ENCODE measurements around the gene MID1. TPM values are rescaled to one million over a fixed set of nuclear protein-coding genes. Genes with fewer than 3 reads are reported as not detected.
"Not testable (repeated sequence)": the region's sequence is repeated elsewhere in the genome, so short reads cannot be mapped to it uniquely, and the experiment has no call there.

MID1 gene
- total RNA-seq, 1 donor from 2014 or later = 7.3 TPM

DNA sequence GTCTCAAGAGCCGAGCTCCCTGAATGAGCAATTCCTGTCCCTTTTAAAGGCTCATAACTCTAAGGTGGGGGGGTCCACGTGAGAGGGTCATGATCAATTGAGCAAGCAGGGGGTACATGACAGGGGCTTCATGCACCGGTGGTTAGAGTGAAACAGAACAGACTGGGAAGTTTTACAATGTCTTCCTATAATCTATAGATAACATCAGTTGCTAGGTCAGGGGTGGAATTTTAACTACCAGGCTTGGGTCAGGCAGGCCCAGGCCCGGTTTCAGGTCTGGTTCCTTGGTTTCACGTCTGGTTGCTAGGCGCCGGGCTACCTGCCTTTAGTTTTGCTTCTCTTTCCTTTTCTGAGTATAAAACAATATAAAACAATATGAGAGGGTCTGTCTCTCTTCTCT is 35.5 kb downstream of the MID1 start:
- intact Hi-C loops (cut with DNase I); DNase-seq; ATAC-seq (ENCODE audit: poor library complexity): not testable (repeated sequence)

DNA sequence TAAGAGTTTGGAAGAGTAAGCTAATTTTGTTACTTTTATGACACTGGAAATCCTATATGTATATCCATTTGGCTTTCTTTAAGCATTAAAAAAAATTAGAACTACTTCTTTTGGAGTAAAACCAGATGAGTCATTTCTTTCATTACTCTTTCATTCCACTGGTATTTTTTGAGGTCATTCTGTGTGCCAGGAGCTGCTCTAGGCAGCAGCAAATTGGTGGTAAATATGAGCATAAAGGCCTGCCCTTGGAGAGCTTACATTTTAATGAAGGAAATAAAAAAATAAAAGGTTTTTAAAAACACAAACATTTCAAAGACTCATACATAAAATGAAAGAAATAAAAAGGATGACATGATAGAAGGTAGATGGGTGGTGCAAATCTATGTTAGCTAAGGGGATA is 37.4 kb downstream of the MID1 start:
- no peak for DNase-seq
- no peak for ATAC-seq (ENCODE audit: poor library complexity)
- intact Hi-C loops (cut with DNase I) = no loop called here

DNA sequence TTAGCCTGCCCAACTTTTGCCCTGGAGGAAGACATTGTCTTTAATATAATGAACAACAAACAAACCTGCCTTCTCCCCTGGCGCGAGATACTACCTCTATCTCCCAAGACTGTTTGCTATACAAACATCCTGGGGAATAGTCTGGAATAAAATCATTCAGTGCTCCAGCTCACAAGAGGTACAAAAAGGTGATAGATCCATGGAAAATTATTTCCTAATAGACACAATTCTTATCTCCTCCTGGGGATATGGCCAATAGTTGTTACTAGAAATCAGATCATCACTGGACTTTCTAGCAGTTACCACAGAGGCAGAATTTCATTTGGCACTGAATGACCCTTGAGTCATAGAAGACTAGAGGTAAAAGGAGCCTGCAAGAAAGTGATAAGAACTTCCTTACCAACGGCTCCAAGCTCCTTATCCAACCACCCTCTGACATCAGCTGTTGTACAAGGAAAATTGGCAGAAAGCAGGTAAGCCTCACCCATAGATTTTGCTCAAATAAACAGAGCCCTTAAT is 38.1 kb downstream of the MID1 start:
- ATAC-seq (ENCODE audit: poor library complexity) (no peak), DNase-seq (no peak)
- intact Hi-C loops (cut with DNase I) = no loop called here

DNA sequence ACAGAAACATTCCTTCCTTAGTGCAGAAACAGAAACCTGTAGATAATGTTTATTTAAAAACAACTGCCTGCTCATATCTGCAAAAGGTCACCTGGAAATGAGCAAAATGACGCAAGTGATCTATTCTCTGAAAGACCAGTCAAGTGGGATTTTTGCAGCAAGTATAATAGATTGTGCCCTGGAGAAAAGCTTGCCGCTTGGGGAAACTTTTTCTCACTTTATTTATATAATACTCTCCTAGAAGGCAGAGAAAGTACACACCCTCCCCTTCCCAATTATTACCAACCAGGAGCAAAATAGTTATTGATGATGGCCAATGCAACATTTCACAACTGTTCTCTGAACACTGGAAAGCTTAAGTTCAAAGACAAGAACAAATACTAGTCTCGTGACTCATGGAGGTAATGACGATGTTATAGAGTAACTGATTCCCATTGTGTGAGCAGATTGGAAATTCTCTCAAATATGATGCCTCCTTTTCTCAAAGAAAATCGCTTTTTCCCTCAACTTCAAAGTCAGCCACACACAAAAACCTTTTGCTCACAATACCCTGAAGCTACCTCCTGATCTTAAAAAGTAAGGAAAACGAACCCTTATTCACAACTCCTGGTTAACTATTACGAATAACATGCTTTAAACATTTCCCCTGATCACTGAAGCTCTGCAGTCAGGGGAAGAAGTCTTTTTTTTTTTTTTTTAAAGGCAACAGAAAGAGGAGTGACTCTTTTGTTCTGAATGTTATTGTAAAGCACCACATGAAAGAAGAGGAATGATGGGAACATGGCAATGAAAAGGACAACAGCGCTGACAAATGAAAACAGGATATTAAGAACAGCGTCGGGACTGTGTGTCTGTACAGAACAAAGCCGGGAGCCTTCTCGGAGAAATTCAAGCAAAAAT is 41.0 kb downstream of the MID1 start:
- intact Hi-C loops (cut with DNase I) = no loop called here
- ATAC-seq (ENCODE audit: poor library complexity) = no peak
- no peak for DNase-seq

DNA sequence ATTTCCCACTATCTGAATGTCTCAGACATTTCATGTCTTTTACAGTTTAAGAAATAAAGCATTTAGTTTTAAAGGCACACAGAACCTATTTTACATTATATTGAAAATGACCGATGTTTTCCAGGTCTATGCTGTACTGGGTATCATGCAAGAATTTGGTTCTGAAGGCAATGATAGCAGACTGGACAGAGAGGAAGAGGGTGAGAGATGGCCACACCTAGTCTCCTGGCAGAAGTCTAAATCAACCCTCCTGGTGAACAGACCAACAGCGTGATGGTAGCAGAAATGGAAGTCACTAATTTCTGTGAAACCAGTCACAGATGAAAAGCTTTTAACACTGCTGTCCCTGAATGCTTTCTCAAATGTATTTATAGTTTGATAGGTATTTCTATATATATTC is 41.9 kb downstream of the MID1 start:
- intact Hi-C loops (cut with DNase I) = no loop called here
- no peak for ATAC-seq (ENCODE audit: poor library complexity)
- no peak for DNase-seq

DNA sequence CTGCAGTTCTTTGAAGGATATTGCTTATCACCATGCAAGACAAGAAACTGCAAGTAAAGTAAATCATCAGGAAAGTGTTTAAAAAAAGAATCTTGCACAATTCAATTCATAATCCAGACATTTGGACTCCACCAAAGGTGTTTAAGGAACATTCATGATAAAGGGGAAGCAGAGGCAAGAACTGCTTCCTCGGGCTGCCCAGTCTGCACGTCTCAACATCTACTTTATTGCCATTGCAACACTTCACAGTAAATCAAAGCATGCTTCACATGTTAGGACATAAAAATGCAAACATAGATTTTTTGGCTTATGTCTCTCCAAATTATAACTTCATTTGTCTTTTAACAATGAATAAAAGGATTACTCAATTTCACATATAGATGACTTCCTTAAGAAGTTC is 42.5 kb downstream of the MID1 start:
- DNase-seq (no peak), ATAC-seq (ENCODE audit: poor library complexity) (no peak)
- intact Hi-C loops (cut with DNase I) = no loop called here

DNA sequence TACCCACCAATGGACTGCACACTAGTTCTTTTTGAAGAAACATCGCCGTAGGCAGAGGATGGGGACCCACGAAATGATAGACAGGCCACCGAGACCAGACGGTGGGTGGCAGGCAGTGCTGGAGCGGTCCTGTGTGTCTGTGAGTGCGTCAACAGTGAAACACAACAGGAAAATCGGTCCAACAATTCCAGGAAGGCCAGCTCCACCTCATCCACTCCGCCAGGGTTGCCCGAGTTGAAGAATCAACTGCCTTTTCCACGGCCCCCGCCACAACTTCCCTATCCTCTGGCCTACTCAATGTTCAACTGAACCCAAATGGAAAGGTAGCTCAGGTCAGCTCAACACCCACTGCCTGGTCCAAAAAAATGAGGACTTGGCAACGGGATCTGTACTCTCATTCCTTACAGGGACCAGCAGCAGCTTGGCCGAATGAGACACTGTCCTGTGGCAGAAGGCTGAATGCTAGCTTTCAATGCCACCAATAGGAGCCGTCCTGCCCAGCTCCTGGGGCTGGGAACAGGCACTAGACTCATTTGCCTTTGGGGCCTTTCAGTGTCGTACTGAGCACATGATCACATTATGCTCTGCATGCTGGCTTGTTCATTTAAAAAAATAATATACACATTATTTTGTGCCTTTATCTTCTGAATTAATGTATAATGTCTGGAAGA is 43.5 kb downstream of the MID1 start:
- intact Hi-C loops (cut with DNase I) = no loop called here
- no peak for ATAC-seq (ENCODE audit: poor library complexity)
- no peak for DNase-seq

DNA sequence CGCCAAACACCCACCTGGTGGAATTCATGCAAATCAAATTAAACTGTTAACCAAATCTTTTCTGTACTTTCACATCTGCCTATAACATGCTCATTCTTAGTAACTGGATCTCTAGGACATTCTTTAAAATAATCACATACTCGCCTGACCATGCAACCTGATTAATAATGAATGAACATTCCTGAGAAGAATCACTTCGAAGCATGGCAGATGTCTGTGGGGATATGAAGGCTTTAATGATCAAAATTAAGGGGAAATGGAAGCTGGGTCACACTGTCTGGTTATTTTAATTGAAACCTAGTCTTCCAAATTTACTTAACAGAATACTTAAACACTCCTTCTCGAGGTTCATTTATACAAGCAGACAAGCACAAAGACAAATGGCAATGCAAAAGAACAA is 44.2 kb downstream of the MID1 start:
- intact Hi-C loops (cut with DNase I) = no loop called here
- no peak for ATAC-seq (ENCODE audit: poor library complexity)
- DNase-seq = no peak

DNA sequence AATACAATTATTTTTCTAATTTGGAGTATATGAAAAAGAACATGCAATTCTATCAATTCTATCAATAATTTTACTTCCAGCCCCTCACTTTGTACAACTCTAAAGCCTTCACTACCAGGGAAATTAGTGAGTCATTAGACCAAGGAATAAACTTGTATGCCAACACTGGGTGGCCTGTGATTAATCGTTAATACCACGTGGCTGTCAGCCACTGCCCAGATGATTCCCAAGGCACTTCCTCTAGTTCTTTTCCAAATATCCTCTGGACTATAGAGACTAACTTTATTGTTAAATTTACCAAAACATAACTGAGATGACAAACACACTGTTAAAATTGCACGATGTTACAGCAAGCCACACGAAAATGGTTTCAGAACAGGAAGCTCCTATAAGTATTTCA is 45.7 kb downstream of the MID1 start:
- DNase-seq (no peak), ATAC-seq (ENCODE audit: poor library complexity) (no peak)
- intact Hi-C loops (cut with DNase I) = no loop called here

DNA sequence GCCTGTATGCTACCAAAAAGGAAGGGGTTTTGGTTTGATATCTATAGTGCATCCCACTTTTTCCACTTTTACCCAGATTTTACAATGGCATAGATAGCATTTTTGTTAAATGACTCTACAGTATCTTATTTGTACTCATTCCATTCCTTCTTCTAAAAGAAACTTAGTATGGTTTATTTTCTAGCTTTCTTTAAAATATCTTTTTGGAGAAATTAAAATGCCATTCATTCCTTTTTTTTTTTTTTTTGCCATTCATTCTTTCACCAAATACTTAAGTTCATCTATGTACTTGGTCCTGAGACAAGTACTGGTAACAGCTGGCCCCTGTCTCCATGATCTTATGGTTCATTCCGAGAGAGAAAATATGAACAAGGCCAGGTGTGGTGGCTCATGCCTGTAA is 49.1 kb downstream of the MID1 start:
- DNase-seq (no peak), ATAC-seq (ENCODE audit: poor library complexity) (no peak)
- intact Hi-C loops (cut with DNase I) = no loop called here

DNA sequence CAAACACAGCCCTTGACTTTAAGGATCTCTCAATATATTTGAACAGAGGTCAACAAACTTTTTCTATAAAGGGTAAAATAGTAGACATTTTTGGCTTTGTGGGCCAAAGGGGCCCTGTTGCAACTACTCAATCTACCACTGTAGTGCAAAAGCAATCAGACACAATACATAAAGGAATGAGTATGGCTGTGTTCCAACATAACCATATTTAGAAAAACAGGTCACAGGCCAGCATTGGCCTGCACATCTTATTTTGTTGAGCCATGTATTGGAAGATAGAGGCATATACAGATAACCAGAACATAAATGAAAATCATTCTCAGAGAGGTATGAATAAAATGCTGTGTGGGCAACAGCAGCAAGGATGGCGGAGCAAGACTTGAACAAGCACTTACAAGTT is 49.8 kb downstream of the MID1 start:
- no peak for ATAC-seq (ENCODE audit: poor library complexity)
- intact Hi-C loops (cut with DNase I) = no loop called here
- DNase-seq = no peak

DNA sequence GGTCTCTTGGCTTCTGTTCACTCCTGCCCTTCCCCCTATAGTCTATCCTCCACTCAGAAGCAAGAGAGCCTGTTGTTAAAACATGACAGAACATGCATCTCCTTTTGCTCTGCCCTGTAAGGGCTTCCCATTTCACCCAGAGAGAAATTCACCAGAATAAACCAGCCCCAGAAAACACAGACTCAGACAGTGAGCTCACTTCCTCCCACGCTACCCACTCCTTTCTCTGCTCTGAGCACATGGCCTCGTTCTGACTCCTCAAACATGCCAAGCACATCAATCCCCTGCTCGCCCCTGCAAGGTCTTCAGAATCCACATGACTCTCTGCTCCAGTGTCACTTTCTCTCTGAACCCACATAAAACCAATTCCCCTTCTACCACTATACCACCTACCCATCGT is 50.4 kb downstream of the MID1 start:
- intact Hi-C loops (cut with DNase I) = no loop called here
- ATAC-seq (ENCODE audit: poor library complexity) = no peak
- no peak for DNase-seq

DNA sequence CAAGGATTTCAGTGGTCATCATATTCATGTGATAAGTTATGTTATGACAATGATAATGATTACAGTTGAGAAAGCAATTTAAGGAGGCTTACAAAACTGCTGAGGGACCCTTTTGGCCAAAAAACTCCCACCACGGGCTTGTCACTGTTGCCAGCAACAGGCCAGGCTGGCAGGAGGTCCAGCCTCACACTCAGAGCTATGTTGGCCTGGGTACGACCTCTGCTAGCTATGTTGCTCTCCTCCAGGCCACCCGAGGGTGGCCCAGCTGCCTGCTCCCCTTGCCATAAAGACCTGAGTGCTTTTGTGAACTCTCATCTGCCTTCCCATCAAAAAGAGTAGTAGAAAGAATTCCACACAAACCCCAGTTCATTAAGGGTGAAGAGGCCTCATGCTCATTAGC is 52.0 kb downstream of the MID1 start:
- intact Hi-C loops (cut with DNase I) = no loop called here
- DNase-seq = no peak
- no peak for ATAC-seq (ENCODE audit: poor library complexity)

DNA sequence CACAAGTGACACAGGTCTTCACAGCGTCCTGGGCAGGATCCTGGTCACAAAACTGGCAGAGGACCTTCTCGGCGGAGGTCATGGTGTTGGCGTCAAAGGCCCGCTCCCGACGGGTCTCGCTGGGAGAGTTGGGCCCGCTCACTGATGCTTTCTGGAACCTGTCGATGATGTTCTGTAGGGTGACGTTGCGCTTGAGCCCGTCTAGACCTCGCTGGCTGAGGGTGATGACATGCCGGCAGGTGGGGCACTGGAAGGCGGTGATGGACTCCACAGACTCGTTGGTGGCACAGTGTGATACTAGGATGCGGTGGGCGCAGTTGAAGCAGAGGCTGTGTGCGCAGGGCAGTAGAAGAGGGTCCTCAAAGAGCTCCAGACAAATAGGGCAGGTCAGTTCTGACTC is 53.2 kb downstream of the MID1 start:
- no peak for ATAC-seq (ENCODE audit: poor library complexity)
- DNase-seq = no peak
- intact Hi-C loops (cut with DNase I) = no loop called here

DNA sequence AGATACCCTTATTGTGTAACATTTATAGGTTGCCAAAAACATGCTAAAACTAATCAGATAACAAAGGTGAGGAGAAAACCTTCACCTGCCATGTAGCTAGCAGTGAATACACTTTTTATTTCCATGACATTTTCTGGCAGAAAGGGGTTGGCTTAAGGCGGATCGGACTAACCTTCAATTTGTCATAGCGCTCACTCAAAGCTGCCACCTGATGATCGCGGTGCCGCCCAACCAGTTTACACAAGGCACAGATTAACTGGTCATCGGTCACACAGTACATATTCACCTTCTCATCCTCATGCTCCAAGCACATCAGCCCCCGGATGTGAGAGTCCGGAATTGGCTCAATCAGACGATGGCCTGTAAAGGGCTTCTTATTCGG is 53.7 kb downstream of the MID1 start:
- DNase-seq (no peak), ATAC-seq (ENCODE audit: poor library complexity) (no peak)
- intact Hi-C loops (cut with DNase I) = no loop called here

DNA sequence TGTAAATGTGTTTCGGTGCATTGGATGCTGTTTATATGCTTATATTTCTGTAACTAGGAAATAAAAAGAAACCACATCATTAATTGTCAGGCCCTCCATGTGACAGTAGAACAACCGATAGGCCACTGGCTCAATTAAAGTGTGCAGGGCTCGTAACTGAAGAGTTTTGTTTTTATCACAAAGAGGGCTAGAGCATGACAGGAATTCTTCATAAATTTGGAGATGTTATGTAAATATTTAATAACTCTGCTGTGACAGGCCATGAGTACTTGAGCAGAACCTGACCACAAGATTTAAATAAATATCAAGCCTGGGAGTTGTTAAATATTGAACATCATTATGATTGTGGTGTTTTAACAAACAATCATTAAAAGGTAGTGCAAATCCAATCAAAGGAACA is 55.9 kb downstream of the MID1 start:
- DNase-seq = no peak
- no peak for ATAC-seq (ENCODE audit: poor library complexity)
- intact Hi-C loops (cut with DNase I) = no loop called here

DNA sequence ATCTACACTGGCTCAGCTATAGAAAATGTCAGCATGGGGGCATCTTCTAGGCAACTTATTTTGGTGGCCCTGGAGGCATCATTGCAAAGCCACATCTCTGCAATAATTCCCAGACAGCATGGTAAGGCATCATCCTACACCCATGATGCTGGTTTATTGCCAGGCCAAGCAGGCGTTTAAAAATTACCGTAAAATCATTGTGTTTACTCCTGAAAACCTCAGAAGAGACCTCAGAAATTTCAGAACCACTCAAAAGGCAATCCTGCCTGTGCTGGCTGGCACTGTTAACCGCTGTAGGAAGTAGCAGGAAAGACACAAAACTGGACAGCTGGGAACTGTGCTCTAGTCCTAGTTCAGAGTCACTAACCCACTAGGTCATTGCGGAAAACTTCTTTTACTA is 63.2 kb downstream of the MID1 start:
- ATAC-seq (ENCODE audit: poor library complexity) = no peak
- no peak for DNase-seq

DNA sequence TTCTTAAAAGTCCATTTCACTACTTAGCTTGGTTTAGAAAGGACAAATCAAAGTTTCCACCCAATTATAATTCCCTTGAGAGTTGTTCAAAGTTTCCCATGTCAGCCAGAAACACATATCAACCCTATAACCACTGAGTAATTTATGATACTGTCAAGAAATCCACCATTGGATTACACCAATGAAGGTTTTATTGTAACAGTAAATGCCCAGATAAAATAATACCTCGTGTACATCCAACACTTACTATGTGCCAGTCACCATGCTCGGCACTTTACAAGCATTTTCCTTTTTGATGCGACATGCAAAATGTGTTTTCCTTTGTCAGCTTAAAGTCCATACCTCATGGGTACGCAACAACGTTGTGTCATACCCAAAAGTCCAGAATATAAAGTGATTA is 64.0 kb downstream of the MID1 start:
- intact Hi-C loops (cut with DNase I) = no loop called here
- no peak for DNase-seq
- no peak for ATAC-seq (ENCODE audit: poor library complexity)

More for the DNA sequence above, 63.2 kb downstream of the MID1 start:
- intact Hi-C loops (cut with DNase I) = no loop called here

DNA sequence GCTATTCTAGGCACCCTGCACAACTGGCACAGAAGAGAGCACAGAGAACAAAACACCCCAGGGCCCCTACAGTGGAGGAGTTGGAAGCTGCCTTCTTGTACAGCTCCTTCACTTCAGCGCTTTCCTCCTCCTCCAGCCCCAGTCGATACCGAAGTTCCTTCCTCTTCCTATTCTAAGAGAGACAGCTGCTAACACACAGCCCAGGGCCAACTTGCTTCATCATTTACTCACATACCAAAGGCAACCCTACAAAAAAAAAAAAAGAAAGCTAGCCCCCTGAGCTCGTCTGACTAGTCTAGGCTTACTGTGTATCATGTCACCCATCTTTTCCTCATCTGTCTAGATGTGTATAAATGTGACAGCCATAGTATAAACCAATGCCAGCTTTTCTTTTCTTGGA is 64.5 kb downstream of the MID1 start:
- intact Hi-C loops (cut with DNase I) = no loop called here
- ATAC-seq (ENCODE audit: poor library complexity) = no peak

DNA sequence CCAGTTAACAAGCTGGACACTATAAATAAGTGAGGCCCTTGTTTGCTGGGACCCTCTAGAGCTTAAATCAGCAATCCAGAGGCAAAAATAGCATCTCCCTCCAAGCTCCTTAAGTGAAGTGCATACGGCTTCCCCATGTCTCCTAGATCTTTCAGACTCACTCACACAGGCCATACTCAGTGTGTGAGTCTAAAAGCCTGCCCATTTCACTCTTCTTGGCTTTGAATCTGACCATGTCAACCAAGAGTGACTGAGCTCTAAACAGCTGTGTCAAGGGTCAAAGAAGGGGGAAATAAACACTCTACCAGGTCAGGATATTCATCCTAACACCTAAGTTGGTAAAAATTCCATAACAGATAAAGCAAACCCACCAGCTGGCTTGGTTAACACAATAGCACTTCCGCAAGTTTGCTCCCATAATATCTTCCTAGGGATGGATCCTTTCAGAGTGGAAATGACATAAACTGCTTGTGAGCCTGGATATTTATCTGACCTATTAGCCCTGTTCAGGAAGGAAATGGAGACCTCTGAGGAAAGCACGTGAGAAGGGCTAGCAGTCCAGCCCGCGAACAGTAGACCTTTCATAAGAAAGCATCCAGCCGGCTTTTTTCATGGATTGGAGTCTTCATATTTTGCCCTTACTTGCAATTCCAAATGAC is 65.6 kb downstream of the MID1 start:
- intact Hi-C loops (cut with DNase I) = no loop called here
- ATAC-seq (ENCODE audit: poor library complexity) (no peak), DNase-seq (no peak)

More for the DNA sequence above, 64.5 kb downstream of the MID1 start:
- DNase-seq = no peak

All from Right ventricle myocardium superior (tissue), 1 donor.